K562 (cell line): Measurements from ENCODE around the gene TMEM14C. TPM values are rescaled to one million over a fixed set of nuclear protein-coding genes. Genes with fewer than 3 reads are reported as not detected.

Source experiments
- DMBX1 ChIP-seq: fragments of 250-450 bp; sonication (Bioruptor Pico); IDR thresholded peaks from 2 replicates; pipeline ENCODE4 v1.8.0; 2022; ENCODE audit warnings: inconsistent platforms, mild to moderate bottlenecking, moderate library complexity, borderline replicate concordance
- FUS ChIP-seq: fragments of 200-400 bp; formaldehyde crosslinking; optimal IDR thresholded peaks from 2 replicates; pipeline ENCODE3; 2017; ENCODE audit warnings: low read depth, low read length
- HBP1 ChIP-seq: fragments of 450-650 bp; formaldehyde crosslinking; IDR thresholded peaks from 2 replicates; pipeline ENCODE4 v1.4.0; 2022; ENCODE audit warnings: missing genetic modification characterization
- MAX ChIP-seq: sonication (generic); formaldehyde crosslinking; IDR thresholded peaks from 2 replicates; pipeline ENCODE4 v1.9.0; 2022; ENCODE audit warnings: mild to moderate bottlenecking, missing genetic modification reagents
- NCOA4 ChIP-seq: fragments of 450-650 bp; IDR thresholded peaks from 2 replicates; pipeline ENCODE4 v1.6.1; 2018; ENCODE audit warnings: mild to moderate bottlenecking; ENCODE audit not compliant: partially characterized antibody
- RREB1 ChIP-seq: fragments of 250-450 bp; sonication (Bioruptor Pico); IDR thresholded peaks from 2 replicates; pipeline ENCODE4 v1.4.0; 2020
- TRIM28 ChIP-seq: fragments of 450-650 bp; IDR thresholded peaks from 2 replicates; pipeline ENCODE4 v1.6.1; 2017
- ZNF23 ChIP-seq: fragments of 250-450 bp; sonication (Bioruptor Pico); IDR thresholded peaks from 2 replicates; pipeline ENCODE4 v1.4.0; 2020; ENCODE audit warnings: mild to moderate bottlenecking
- ZNF41 ChIP-seq: fragments of 250-450 bp; sonication (Bioruptor Pico); conservative IDR thresholded peaks from 2 replicates; pipeline ENCODE4 v1.4.0; 2020; ENCODE audit warnings: mild to moderate bottlenecking
- ZNF583 ChIP-seq: fragments of 250-450 bp; sonication (Bioruptor Pico); IDR thresholded peaks from 2 replicates; pipeline ENCODE4 v1.4.0; 2020
- polyA plus RNA-seq, 8 experiments: library from polyadenylated mRNA; depleted of rRNA in 4 of 8; stranded (reverse) in 5 of 8; unstranded in 3 of 8; fragments of >200 nt; fragmentation: Nextera tagmentation in 2 of 8; fragmentation: Illumina TruSeq in 1 of 8; extraction: Ambion mirVana in 2 of 8; extraction: Trizol in 1 of 8; gene quantifications; 2 replicates each; pipeline versions ENCODE4 v1.2.1 to v1.2.3, GENCODE V29; 2011 to 2014; ENCODE audit warnings: inconsistent platforms in 1 of 8, missing spikeins in 1 of 8
- total RNA-seq, 7 experiments: library from RNA; depleted of rRNA in 6 of 7; stranded (reverse); fragments of >200 nt in 6 of 7; fragmentation: Illumina TruSeq in 2 of 7; extraction: Trizol in 2 of 7; gene quantifications; 2 replicates each; pipeline versions ENCODE4 v1.2.1 to v1.2.3, GENCODE V29; 2011 to 2021; ENCODE audit warnings: low replicate concordance in 1 of 7
- TF ChIP-seq, protein P1 (sequence below): fragments of 250-450 bp; sonication (Bioruptor Pico); IDR thresholded peaks from 2 replicates; pipeline ENCODE4 v1.4.0; 2020; ENCODE audit warnings: borderline replicate concordance

Gene TMEM14C
- total and polyA plus RNA-seq, 9 of the 15 experiments (the other 6 are each of a cell fraction or from before 2014, with no cell fraction given), result 151 to 496 (median 263) TPM

DNA sequence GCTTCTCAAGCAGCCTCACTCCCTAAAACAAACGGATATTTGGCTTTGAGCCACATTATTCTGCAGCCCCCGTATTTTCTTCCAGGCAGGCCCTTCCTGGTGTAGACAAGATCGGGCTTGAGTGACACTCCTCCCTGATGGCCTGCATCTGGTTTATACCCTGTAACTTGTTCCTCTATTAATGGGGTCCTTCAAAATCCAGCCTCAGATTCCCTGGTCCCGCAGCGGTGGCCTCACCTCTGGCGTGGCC lies 375 bp upstream of the TMEM14C start (continued):
- TF ChIP-seq, protein P1, sequence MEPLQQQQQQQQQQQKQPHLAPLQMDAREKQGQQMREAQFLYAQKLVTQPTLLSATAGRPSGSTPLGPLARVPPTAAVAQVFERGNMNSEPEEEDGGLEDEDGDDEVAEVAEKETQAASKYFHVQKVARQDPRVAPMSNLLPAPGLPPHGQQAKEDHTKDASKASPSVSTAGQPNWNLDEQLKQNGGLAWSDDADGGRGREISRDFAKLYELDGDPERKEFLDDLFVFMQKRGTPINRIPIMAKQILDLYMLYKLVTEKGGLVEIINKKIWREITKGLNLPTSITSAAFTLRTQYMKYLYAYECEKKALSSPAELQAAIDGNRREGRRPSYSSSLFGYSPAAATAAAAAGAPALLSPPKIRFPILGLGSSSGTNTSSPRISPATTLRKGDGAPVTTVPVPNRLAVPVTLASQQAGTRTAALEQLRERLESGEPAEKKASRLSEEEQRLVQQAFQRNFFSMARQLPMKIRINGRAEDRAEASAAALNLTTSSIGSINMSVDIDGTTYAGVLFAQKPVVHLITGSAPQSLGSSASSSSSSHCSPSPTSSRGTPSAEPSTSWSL (CRISPR knock-in tag), result no peak
- no peak for TF ChIP-seq ZNF23 (CRISPR knock-in tag)
- no peak for TF ChIP-seq FUS
- TF ChIP-seq RREB1, result 0 out of 2 replicates have a peak, but pooled peaks have one; percentile 58
- TF ChIP-seq TRIM28, result no peak
- 0 out of 2 replicates have a peak, but pooled peaks have one; percentile 27 for TF ChIP-seq ZNF583 (CRISPR knock-in tag)
- TF ChIP-seq HBP1 (CRISPR knock-in tag), result 0 out of 2 replicates have a peak, but pooled peaks have one; percentile 3
- no peak for TF ChIP-seq MAX (CRISPR knock-in tag)
- no peak for TF ChIP-seq NCOA4
- TF ChIP-seq DMBX1 (CRISPR knock-in tag), result 0 out of 2 replicates have a peak, but pooled peaks have one; percentile 44
- 0 out of 2 replicates have a peak, but pooled peaks have one; percentile 10 for TF ChIP-seq ZNF41
